Measurements from ENCODE around the gene YPEL3. TPM values are rescaled to one million over a fixed set of nuclear protein-coding genes. Genes with fewer than 3 reads are reported as not detected.

Gene YPEL3
- total RNA-seq, 2 experiments from 2014 or later = 13.3 to 13.6 TPM

Other genes starting within 250 kb of the YPEL3 start
- 10 to 100 TPM; 57.2 to 58.1 TPM for gene CDIPT, start 233.0 kb downstream of the YPEL3 start, total RNA-seq
- under 1 TPM; 0.11 to 0.13 TPM for gene SEZ6L2, start 196.7 kb downstream of the YPEL3 start, total RNA-seq
- gene ASPHD1, start 195.7 kb downstream of the YPEL3 start, total RNA-seq = 1 to 10 TPM; 1.3 to 1.8 TPM
- 10 to 100 TPM; 38.1 to 39.5 TPM for gene KCTD13, start 170.0 kb downstream of the YPEL3 start, total RNA-seq
- gene TMEM219, start 134.1 kb downstream of the YPEL3 start, total RNA-seq = 10 to 100 TPM; 40.0 to 40.2 TPM
- 10 to 100 TPM; 38.8 to 39.1 TPM for gene TAOK2, start 122.3 kb downstream of the YPEL3 start, total RNA-seq
- gene HIRIP3, start 100.6 kb downstream of the YPEL3 start, total RNA-seq = 10 to 100 TPM; 46.1 to 46.2 TPM
- gene INO80E, start 100.0 kb downstream of the YPEL3 start, total RNA-seq = 100 to 1,000 TPM; 119 to 123 TPM
- under 1 TPM; 0.70 to 0.84 TPM for gene DOC2A, start 85.2 kb downstream of the YPEL3 start, total RNA-seq
- gene C16orf92, start 73.0 kb downstream of the YPEL3 start, total RNA-seq = not detected
- 1 to 10 TPM; 1.1 to 1.4 TPM for gene TLCD3B, start 64.9 kb downstream of the YPEL3 start, total RNA-seq
- gene ALDOA, start 30.5 kb downstream of the YPEL3 start, total RNA-seq = 1,000 to 10,000 TPM; 2,600 to 2,646 TPM
- gene PPP4C, start 20.2 kb downstream of the YPEL3 start, total RNA-seq = 100 to 1,000 TPM; 125 to 137 TPM
- gene TBX6, start 4.3 kb downstream of the YPEL3 start, total RNA-seq = 1 to 10 TPM; 1.5 to 1.7 TPM
- gene GDPD3, start 17.3 kb upstream of the YPEL3 start, total RNA-seq = 1 to 10 TPM; 3.4 to 4.3 TPM
- gene MAPK3, start 27.0 kb upstream of the YPEL3 start, total RNA-seq = 10 to 100 TPM; 38.7 to 40.8 TPM
- 100 to 1,000 TPM; 971 to 991 TPM for gene CORO1A, start 87.4 kb upstream of the YPEL3 start, total RNA-seq
- gene BOLA2B, start 97.5 kb upstream of the YPEL3 start, total RNA-seq = 100 to 1,000 TPM; 266 to 297 TPM
- 10 to 100 TPM; 62.6 to 72.6 TPM for gene SLX1A, start 97.7 kb upstream of the YPEL3 start, total RNA-seq
- 10 to 100 TPM; 11.6 to 12.7 TPM for gene SULT1A3, start 103.0 kb upstream of the YPEL3 start, total RNA-seq
- gene NPIPB13, start 152.3 kb upstream of the YPEL3 start, total RNA-seq = 1 to 10 TPM; 7.7 to 8.6 TPM